Stomach (tissue), 9 donors: ENCODE results near the gene VGLL3. TPM values are rescaled to one million over a fixed set of nuclear protein-coding genes. Genes with fewer than 3 reads are reported as not detected.

Experiments
- DNase-seq, 2 donors: peaks; one replicate each; pipeline versions ENCODE4 v3.0.0 to v3.0.0-alpha.2; 2013 to 2019
- H3K27ac ChIP-seq, 5 donors: fragments of 200-600 bp in 4 of 5; sonication (generic) in 4 of 5; one replicate each; pipeline ENCODE4 v1.5.1; 2013 to 2019; ENCODE audit warnings: mild to moderate bottlenecking in 1 of 5, moderate library complexity in 1 of 5
- H3K27me3 ChIP-seq, 3 donors: fragments of 200-600 bp; sonication (generic); one replicate each; pipeline ENCODE4 v1.5.1; 2017 to 2019; ENCODE audit warnings: mixed run types in 1 of 3
- H3K36me3 ChIP-seq, 4 donors: fragments of 200-600 bp; sonication (generic); 1 replicate in 3 of 4; 2 replicates in 1 of 4; pipeline ENCODE4 v1.5.1; 2016 to 2019
- H3K4me1 ChIP-seq, 4 donors: fragments of 200-600 bp; sonication (generic); one replicate each; pipeline ENCODE4 v1.5.1; 2016 to 2019
- H3K4me3 ChIP-seq, 4 donors: fragments of 200-600 bp; sonication (generic) in 3 of 4; one replicate each; pipeline ENCODE4 v1.5.1; 2016 to 2019; ENCODE audit warnings: mild to moderate bottlenecking in 1 of 4
- H3K9me3 ChIP-seq, 4 donors: fragments of 200-600 bp; sonication (generic); one replicate each; pipeline ENCODE4 v1.5.1; 2016 to 2019
- EP300 ChIP-seq: sonication (generic); formaldehyde crosslinking; IDR thresholded peaks from one replicate; pipeline ENCODE4 v1.6.1; 2017; ENCODE audit warnings: antibody characterized with exemption
- POLR2A ChIP-seq, 4 donors: fragments of 450-650 bp; IDR thresholded peaks; one replicate each; pipeline ENCODE4 v1.6.1; 2016; ENCODE audit warnings: antibody characterized with exemption in 4 of 4, control low read depth in 2 of 4, mild to moderate bottlenecking in 1 of 4, moderate library complexity in 1 of 4
- POLR2AphosphoS5 ChIP-seq, 3 donors: sonication (generic); formaldehyde crosslinking; IDR thresholded peaks; one replicate each; pipeline ENCODE4 v1.6.1; 2016; ENCODE audit warnings: antibody characterized with exemption in 3 of 3
- WGBS, 5 donors: extraction: QIAGEN DNeasy Blood & Tissue Kit in 3 of 5; methylation state at CpG; one replicate each; pipeline versions ENCODE4 v1.1.5 to v1.1.7; 2013 to 2018; 5-methylcytosine and 5-hydroxymethylcytosine counted together
- intact Hi-C: fragments of 100-400 bp; cut with DNase I; formaldehyde crosslinking; loops from one replicate; pipeline ENCODE4 v1.15.1; 2023; ENCODE audit warnings: low total_unique reads
- polyA plus RNA-seq, 3 donors: library from polyadenylated mRNA; stranded (reverse); fragments of 200-250 nt; gene quantifications; one replicate each; pipeline ENCODE4 v1.2.3, GENCODE V29; 2013
- total RNA-seq, 5 donors: library from RNA; depleted of rRNA; stranded (reverse); fragments of >200 nt; gene quantifications; one replicate each; pipeline versions ENCODE4 v1.1.0 to v1.2.3, GENCODE V29; 2014 to 2016
- TF ChIP-seq, protein P1 (sequence below), 7 experiments: fragments of 450-650 bp in 4 of 7; fragments of 200-600 bp in 3 of 7; sonication (generic) in 3 of 7; IDR thresholded peaks; one replicate each; pipeline ENCODE4 v1.5.1; 2016 to 2019; ENCODE audit warnings: antibody characterized with exemption in 7 of 7, control low read depth in 2 of 7, mild to moderate bottlenecking in 1 of 7
- donor health status: healthy with polysubstance abuse.
- donor health status: Bipolar disorder and iron deficiency.
- donor health status: healthy.

The VGLL3 gene
- total and polyA plus RNA-seq, 8 donors = 0.60 to 23.7 (median 6.1) TPM

DNA sequence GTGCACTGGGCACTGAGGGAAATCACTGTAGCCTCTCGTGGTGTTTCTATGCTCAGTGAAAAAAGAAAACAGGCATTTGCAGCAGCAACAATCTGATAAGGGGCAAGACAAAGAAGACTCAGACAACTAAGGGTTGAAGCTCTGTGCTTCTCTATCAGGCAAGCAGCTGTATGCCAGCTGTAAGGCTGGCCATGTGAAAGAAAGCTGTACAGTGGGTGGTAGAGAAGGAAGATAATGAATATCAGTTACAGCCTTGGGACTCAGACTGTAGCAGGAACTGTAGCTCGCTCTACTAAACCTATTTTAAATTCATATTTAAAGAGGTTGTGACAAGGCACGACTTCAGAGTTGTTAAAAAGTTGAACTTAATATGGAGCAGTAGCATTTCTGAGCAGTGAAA is 76.3 kb downstream of the VGLL3 start:
- no peak overlapping the region for H3K4me3 ChIP-seq
- H3K9me3 ChIP-seq = no peaks in the 10 kb centered on the region
- TF ChIP-seq, protein P1, sequence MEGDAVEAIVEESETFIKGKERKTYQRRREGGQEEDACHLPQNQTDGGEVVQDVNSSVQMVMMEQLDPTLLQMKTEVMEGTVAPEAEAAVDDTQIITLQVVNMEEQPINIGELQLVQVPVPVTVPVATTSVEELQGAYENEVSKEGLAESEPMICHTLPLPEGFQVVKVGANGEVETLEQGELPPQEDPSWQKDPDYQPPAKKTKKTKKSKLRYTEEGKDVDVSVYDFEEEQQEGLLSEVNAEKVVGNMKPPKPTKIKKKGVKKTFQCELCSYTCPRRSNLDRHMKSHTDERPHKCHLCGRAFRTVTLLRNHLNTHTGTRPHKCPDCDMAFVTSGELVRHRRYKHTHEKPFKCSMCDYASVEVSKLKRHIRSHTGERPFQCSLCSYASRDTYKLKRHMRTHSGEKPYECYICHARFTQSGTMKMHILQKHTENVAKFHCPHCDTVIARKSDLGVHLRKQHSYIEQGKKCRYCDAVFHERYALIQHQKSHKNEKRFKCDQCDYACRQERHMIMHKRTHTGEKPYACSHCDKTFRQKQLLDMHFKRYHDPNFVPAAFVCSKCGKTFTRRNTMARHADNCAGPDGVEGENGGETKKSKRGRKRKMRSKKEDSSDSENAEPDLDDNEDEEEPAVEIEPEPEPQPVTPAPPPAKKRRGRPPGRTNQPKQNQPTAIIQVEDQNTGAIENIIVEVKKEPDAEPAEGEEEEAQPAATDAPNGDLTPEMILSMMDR (IDR thresholded peaks at IDR 0.05) = no peak
- TF ChIP-seq EP300 = no peak
- H3K27ac ChIP-seq = no peak overlapping the region
- DNase-seq = no peak
- 56 to 71% (median 63%) methylated on average over 3 of the region's 3 CpGs for WGBS, 5 donors
- intact Hi-C loops = no loop called here
- H3K4me1 ChIP-seq = no peaks in the 10 kb centered on the region
- H3K27me3 ChIP-seq = no peaks in the 10 kb centered on the region
- H3K36me3 ChIP-seq = no peaks in the 10 kb centered on the region

DNA sequence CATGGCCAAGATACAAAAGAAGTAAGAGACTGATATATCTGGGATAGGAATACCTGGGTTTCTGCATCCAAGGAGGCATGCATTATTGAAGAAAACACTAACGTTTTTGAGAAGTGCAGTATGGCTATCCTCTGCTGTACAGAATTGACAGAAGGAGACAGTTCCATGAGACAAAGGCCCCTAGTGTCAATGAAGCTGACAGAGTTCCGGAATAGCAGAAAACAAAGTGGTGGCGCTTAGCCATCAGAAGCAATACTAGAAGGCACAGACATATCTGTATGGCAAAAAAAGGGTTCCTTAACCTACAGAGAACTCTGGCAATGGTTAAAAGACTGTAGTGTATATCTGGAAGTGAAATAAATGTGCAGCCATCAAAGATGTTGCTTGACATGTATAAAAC is 77.8 kb downstream of the VGLL3 start:
- Histone ChIP-seq H3K27ac (no peak overlapping the region), H3K9me3 (no peaks in the 10 kb centered on the region), H3K36me3 (no peaks in the 10 kb centered on the region), H3K4me3 (no peak overlapping the region), H3K4me1 (no peaks in the 10 kb centered on the region), H3K27me3 (no peaks in the 10 kb centered on the region)
- no peak for DNase-seq
- intact Hi-C loops = no loop called here
- no peak for TF ChIP-seq EP300
- TF ChIP-seq POLR2AphosphoS5 (IDR thresholded peaks at IDR 0.05) = no peak
- TF ChIP-seq, protein P1 (IDR thresholded peaks at IDR 0.05) = no peak
- TF ChIP-seq POLR2A (IDR thresholded peaks at IDR 0.05) = no peak
- WGBS, 5 donors = 65 to 86% (median 84%) methylated on average over 3 of the region's 3 CpGs

DNA sequence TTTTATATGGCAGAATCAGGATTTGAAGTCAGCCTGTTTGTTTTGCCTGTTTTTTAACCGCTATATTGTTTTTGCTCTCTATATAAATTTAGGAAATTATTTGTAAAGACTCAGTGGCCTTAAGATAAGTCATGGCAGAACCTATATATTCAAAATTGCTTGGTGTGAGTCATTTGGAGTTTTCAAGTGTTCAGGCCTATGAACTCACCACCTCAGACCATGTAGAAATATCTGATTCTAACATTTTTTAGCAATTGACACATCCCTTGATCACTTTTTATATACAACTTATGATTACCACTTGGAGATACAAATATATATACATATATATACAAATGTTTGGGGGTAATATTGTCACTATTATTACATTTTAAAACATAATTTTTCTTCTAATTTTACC is 95.7 kb downstream of the VGLL3 start:
- DNase-seq = no peak
- Histone ChIP-seq H3K36me3 (no peaks in the 10 kb centered on the region), H3K9me3 (no peaks in the 10 kb centered on the region), H3K4me3 (no peak overlapping the region), H3K27ac (no peak overlapping the region), H3K27me3 (no peaks in the 10 kb centered on the region), H3K4me1 (peaks cover 0 to 5% (median 0%) of the 10 kb centered on the region in 4 donors)
- WGBS, 5 donors = 43 to 100% (median 94%) methylated on average over 1 of the region's 1 CpG
- intact Hi-C loops = no loop called here
- TF ChIP-seq POLR2A (IDR thresholded peaks at IDR 0.05) (no peak), EP300 (no peak), POLR2AphosphoS5 (IDR thresholded peaks at IDR 0.05) (no peak)
- TF ChIP-seq, protein P1 (IDR thresholded peaks at IDR 0.05) = no peak

DNA sequence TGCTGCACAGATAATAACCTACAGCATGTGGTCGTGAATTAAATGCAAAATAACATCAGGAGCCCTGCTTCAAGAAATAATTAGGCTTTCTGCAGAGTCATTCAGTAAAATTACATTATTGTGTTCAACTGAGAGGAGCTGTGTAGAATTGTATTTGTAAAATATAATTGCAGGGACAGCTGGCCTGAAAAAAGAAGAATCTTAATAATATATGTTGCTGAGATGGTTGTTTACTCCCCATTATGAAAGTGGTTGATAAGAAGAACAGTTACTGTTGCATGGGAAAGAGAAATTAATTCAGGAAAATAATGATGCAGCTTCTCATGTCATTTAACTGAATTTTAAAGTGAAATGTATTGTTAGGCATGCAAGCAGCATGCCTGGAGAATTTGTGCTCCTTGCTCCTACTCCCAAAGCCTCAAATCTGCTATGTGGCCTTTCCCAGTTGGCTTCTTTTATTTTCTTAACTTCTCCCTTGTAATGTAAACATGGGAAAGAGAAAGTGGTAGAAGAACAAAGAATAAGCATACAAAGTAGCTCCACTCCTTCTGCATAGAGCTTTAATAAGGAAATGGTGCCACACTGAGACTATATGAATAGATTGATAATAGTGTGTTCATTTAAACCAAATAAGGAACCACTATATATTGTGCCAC is 100.1 kb downstream of the VGLL3 start:
- peak in 1 of 2 donors; percentile 53 for DNase-seq
- TF ChIP-seq EP300 (no peak), POLR2A (IDR thresholded peaks at IDR 0.05) (no peak), POLR2AphosphoS5 (IDR thresholded peaks at IDR 0.05) (no peak)
- TF ChIP-seq, protein P1 (IDR thresholded peaks at IDR 0.05) = no peak
- intact Hi-C loops = no loop called here
- Histone ChIP-seq H3K4me3 (no peak overlapping the region), H3K27me3 (no peaks in the 10 kb centered on the region), H3K9me3 (no peaks in the 10 kb centered on the region), H3K27ac (peak overlapping the region in 1 of 5 donors; percentile 33), H3K36me3 (no peaks in the 10 kb centered on the region), H3K4me1 (peaks cover 0 to 5% (median 0%) of the 10 kb centered on the region in 4 donors)
- 49 to 63% (median 50%) methylated on average over 1 of the region's 1 CpG for WGBS, 5 donors

Other genes with a start within 250 kb of the VGLL3 start
- gene CHMP2B, start 236.2 kb upstream of the VGLL3 start, total RNA-seq = 10 to 100 TPM in 4 of 5 donors, 1 to 10 TPM in 1; 1.2 to 67.2 (median 17.1) TPM
- 10 to 100 TPM; 21.1 to 51.3 (median 27.3) TPM for gene CHMP2B, start 236.2 kb upstream of the VGLL3 start, polyA plus RNA-seq